NB4 (cell line): ENCODE measurements around the gene CD70.
"Not testable (repeated sequence)": the region's sequence is repeated elsewhere in the genome, so short reads cannot be mapped to it uniquely, and the experiment has no call there.

ENCODE experiments used
- DNase-seq: peaks from one replicate; pipeline ENCODE4 v3.0.0; 2010; ENCODE audit warnings: low read depth
- H3K4me3 ChIP-seq: one replicate; pipeline ENCODE4 v1.5.1; 2011; ENCODE audit warnings: mild to moderate bottlenecking, low read depth, low read length, moderate library complexity
- MYC ChIP-seq: IDR thresholded peaks from 2 replicates; pipeline ENCODE4 v1.6.1; 2011; ENCODE audit warnings: low read depth, low read length
- POLR2A ChIP-seq: IDR thresholded peaks from 2 replicates; pipeline ENCODE4 v1.6.1; 2011; ENCODE audit warnings: mild to moderate bottlenecking; ENCODE audit not compliant: insufficient read length; ENCODE audit errors: extremely low read depth
- TF ChIP-seq, protein P1 (sequence below): IDR thresholded peaks from one replicate; pipeline ENCODE4 v1.5.1; 2012; ENCODE audit warnings: low read depth, low read length
- TF ChIP-seq, protein P2 (sequence below): IDR thresholded peaks from 2 replicates; pipeline ENCODE4 v1.6.1; 2011; ENCODE audit warnings: low read depth, low read length

The CD70 gene

DNA sequence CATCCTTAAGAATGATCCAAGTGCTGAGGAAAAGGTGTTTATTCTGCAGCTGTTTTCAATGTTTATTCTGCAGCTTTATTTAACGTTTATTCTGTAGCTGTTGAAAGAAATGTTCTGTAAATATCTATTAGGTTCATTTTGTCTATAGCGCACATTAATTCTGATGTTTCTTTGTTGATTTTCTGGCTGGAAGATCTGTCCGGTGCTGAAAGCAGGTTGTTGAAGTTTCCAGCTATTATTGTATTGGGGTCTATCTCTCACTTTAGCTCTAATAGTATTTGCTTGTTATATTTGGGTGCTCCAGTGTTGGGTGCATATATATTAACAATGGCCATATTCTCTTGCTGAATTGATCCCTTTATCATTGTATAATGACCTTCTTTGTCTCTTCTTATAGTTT is 20.2 kb downstream of the CD70 start:
- TF ChIP-seq POLR2A, result no peak
- TF ChIP-seq, protein P1, sequence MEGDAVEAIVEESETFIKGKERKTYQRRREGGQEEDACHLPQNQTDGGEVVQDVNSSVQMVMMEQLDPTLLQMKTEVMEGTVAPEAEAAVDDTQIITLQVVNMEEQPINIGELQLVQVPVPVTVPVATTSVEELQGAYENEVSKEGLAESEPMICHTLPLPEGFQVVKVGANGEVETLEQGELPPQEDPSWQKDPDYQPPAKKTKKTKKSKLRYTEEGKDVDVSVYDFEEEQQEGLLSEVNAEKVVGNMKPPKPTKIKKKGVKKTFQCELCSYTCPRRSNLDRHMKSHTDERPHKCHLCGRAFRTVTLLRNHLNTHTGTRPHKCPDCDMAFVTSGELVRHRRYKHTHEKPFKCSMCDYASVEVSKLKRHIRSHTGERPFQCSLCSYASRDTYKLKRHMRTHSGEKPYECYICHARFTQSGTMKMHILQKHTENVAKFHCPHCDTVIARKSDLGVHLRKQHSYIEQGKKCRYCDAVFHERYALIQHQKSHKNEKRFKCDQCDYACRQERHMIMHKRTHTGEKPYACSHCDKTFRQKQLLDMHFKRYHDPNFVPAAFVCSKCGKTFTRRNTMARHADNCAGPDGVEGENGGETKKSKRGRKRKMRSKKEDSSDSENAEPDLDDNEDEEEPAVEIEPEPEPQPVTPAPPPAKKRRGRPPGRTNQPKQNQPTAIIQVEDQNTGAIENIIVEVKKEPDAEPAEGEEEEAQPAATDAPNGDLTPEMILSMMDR, result no peak
- DNase-seq, result no peak
- H3K4me3 ChIP-seq, result no peak overlapping the region

DNA sequence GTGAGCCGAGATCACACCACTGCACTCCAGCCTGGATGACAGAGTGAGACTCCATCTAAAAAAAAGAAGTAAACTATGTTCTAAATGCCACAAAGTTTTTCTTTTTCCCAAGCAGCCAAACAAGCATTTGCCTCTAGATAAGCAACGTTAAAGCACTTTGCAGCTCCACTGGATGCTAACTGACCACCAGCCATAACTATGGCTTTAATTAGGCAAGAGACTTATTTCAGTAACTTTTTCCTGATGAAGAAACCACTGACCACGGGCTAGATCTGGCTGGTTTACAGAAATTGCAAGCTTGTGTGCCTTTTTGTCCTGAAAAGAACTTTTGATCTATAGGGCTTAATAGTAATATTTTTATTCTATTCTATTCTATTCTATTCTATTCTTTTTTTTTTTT is 22.1 kb downstream of the CD70 start:
- H3K4me3 ChIP-seq, result no peak overlapping the region
- peak; percentile 49 for DNase-seq
- TF ChIP-seq MYC, result no peak
- TF ChIP-seq, protein P1, result no peak
- TF ChIP-seq, protein P2, sequence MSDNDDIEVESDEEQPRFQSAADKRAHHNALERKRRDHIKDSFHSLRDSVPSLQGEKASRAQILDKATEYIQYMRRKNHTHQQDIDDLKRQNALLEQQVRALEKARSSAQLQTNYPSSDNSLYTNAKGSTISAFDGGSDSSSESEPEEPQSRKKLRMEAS, result no peak

DNA sequence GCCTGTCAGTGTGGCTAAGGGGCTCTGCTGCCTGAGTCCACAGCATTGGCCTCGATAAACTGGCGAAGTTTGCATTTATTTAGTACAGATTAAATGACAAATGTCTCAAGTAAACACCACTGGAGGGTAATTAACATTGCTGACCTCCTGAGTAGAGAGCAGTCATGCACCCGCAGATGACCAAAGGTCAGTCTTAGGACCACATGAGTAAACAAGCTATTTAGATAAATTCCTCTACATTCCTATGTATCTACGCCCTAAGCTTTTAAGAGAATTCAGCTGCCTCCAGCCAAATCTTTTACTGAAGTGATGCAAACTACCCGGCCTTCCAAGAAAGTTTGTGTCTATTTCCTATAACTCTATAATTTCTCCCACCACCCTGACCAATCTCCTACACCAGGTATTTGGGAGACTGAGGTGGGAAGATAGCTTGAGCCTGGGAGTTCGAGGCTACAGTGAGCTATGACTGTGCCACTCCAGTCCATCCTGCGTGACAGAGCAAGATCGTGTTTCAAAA is 22.9 kb downstream of the CD70 start:
- H3K4me3 ChIP-seq, result no peak overlapping the region
- TF ChIP-seq MYC (no peak), POLR2A (no peak)
- TF ChIP-seq, protein P1, result no peak
- TF ChIP-seq, protein P2, result no peak
- no peak for DNase-seq

DNA sequence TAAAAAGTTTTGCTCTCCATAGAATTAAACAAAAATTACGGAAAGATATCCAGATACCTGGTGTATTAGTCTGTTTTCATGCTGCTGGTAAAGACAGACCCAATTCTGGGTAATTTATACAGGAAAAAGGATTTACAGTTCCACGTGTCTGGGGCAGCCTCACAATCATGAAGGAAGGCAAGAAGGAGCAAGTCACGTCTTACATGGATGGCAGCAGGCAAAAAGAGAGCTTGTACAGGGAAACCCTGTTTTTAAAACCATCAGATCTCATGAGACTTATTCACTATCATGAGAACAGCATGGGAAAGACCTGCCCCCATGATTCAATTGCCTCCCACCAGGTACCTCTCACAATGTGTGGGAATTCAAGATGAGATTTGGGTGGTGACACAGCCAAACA is 24.2 kb downstream of the CD70 start:
- not testable (repeated sequence) for DNase-seq, H3K4me3 ChIP-seq

DNA sequence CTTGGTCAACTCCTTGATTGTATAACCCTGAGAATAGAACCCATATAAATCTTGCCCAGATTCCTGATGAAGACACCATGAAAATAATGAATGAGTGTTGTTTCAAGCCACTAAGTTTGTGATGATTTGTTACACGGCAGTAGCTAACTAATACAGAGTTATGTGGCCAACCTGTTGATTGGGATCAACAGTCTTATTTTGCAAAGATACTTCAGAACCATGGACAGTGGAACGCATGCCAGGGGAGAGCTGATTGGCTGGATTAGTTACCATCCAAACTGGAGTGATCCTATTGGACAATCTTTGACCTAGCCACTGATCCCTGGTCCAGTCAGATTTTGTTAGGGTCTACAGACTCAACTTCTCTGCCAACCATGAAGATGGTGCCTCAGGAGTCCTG is 26.6 kb downstream of the CD70 start:
- TF ChIP-seq MYC, result no peak
- TF ChIP-seq, protein P2, result peak; percentile 35; the same call in 1 of the 2 replicates
- no peak overlapping the region for H3K4me3 ChIP-seq
- peak; percentile 64 for DNase-seq

DNA sequence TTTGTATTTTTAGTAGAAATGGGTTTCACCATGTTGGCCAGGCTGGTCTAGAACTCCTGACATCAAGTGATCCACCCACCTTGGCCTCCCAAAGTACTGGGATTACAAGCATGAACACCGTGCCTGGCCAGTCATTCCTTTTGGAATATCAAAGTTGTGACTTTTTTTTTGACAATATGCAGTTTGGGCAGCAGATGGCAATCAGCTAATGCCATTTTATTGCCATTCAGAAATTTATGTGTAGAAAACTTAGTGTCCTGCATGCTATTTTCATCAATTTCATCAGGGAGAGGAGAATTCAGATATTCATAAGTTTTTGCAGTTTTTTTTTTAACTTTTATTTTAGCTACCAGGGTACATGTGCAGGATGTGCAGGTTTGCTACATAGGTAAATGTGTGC is 28.5 kb downstream of the CD70 start:
- H3K4me3 ChIP-seq, result not testable (repeated sequence)

DNA sequence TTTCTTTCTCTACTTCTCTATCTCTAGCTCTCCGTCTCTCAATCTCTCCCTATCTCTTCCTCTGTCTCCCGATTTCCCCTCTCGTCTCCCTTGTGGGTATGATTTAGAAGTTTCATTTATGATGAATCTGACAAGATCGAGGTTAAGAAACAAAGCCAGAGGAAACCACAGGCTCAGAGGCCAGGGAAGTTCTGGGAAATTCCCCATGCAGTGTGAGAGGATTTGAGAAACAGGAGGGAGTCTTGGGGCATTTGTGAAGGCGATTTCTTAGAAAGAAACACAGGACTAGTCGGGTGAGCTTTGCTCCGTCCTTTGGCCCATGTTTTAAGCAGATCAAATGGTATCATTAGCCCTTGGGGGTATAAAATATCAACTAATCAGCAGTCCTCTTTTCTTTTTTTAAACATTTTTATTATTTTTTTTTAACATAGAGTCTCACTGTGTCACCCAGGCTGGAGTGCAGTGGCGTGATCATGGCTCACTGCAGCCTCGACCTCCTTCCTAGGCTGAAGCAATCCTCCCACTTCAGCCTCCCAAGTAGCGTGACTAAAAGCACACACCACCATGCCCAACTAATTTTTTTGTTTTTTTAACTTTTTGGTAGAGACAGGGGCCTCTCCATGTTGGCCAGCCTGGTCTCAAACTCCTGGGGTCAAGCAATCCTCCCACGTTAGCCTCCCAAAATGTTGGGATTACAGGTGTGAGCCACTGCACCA is 34.3 kb downstream of the CD70 start:
- no peak for TF ChIP-seq MYC
- TF ChIP-seq, protein P2, result no peak
- TF ChIP-seq POLR2A, result no peak
- TF ChIP-seq, protein P1, result no peak
- no peak for DNase-seq
- no peak overlapping the region for H3K4me3 ChIP-seq

More for the DNA sequence above, 28.5 kb downstream of the CD70 start:
- not testable (repeated sequence) for DNase-seq
